K562 (cell line): ENCODE data around the gene SULT2B1. TPM values are rescaled to one million over a fixed set of nuclear protein-coding genes. Genes with fewer than 3 reads are reported as not detected.
A peak's percentile ranks its signal among the peaks of the same experiment; 100 is the strongest.

ENCODE experiments used
- ARID1B ChIP-seq: fragments of 450-650 bp; IDR thresholded peaks from 2 replicates; pipeline ENCODE4 v1.6.1; 2016; ENCODE audit warnings: antibody characterized with exemption, mild to moderate bottlenecking, inconsistent platforms
- BDP1 ChIP-seq: IDR thresholded peaks from 3 replicates; pipeline ENCODE4 v1.6.1; 2011; ENCODE audit not compliant: insufficient read length, insufficient read depth
- CBFA2T2 ChIP-seq: fragments of 450-650 bp; conservative IDR thresholded peaks from 2 replicates; pipeline ENCODE4 v1.6.1; 2017; ENCODE audit warnings: mild to moderate bottlenecking
- CBFA2T3 ChIP-seq: fragments of 450-650 bp; IDR thresholded peaks from 2 replicates; pipeline ENCODE4 v1.6.1; 2017
- EGR1 ChIP-seq: fragments of 450-650 bp; conservative IDR thresholded peaks from 2 replicates; pipeline ENCODE4 v1.6.1; 2017; ENCODE audit warnings: mild to moderate bottlenecking
- HDAC2 ChIP-seq: fragments of 450-650 bp; IDR thresholded peaks from 2 replicates; pipeline ENCODE4 v1.6.1; 2016; ENCODE audit warnings: mild to moderate bottlenecking
- HMG20B ChIP-seq: fragments of 250-450 bp; sonication (Bioruptor Pico); IDR thresholded peaks from 2 replicates; pipeline ENCODE4 v1.5.0; 2021; ENCODE audit warnings: mild to moderate bottlenecking
- NR3C1 ChIP-seq: sonication (generic); formaldehyde crosslinking; IDR thresholded peaks from 2 replicates; pipeline ENCODE4 v1.8.1; 2022; ENCODE audit warnings: missing genetic modification reagents
- PHF8 ChIP-seq: fragments of 200-600 bp; sonication (generic); IDR thresholded peaks from 2 replicates; pipeline ENCODE4 v1.6.1; 2012; ENCODE audit warnings: mixed run types, mild to moderate bottlenecking, inconsistent platforms, low read length, moderate library complexity, borderline replicate concordance
- POLR2AphosphoS2 ChIP-seq: IDR thresholded peaks from 2 replicates; pipeline ENCODE4 v1.6.1; 2012; ENCODE audit warnings: low read length, improper control_type of control experiment
- RBM34 ChIP-seq: fragments of 200-400 bp; formaldehyde crosslinking; IDR thresholded peaks from 2 replicates; pipeline ENCODE4 v1.6.1; 2018; ENCODE audit warnings: low read length, borderline replicate concordance; ENCODE audit not compliant: insufficient read depth
- SIN3A ChIP-seq, 2 experiments: fragments of 150-350 bp in 1 of 2; IDR thresholded peaks; 2 replicates each; pipeline ENCODE4 v1.6.1; 2011 to 2016; ENCODE audit warnings: borderline replicate concordance in 2 of 2, low read depth in 2 of 2, low read length in 2 of 2, mild to moderate bottlenecking in 2 of 2, moderate library complexity in 2 of 2; ENCODE audit not compliant: control insufficient read depth in 1 of 2
- SMAD1 ChIP-seq: fragments of 150-350 bp; IDR thresholded peaks from 2 replicates; pipeline ENCODE4 v1.6.1; 2014; ENCODE audit warnings: low read length, low read depth; ENCODE audit not compliant: partially characterized antibody
- SMAD3 ChIP-seq: fragments of 450-650 bp; formaldehyde crosslinking; conservative IDR thresholded peaks from 2 replicates; pipeline ENCODE4 v1.4.0; 2020; ENCODE audit warnings: mild to moderate bottlenecking
- SMARCE1 ChIP-seq: fragments of 450-650 bp; IDR thresholded peaks from 2 replicates; pipeline ENCODE4 v1.7.1; 2016; ENCODE audit warnings: mild to moderate bottlenecking
- TAL1 ChIP-seq: fragments of 450-650 bp; IDR thresholded peaks from 2 replicates; pipeline ENCODE4 v1.6.1; 2016; ENCODE audit warnings: mild to moderate bottlenecking
- TCF7 ChIP-seq: sonication (generic); IDR thresholded peaks from 2 replicates; pipeline ENCODE4 v1.6.1; 2016; ENCODE audit warnings: antibody characterized with exemption, borderline replicate concordance
- TSC22D4 ChIP-seq: fragments of 450-650 bp; IDR thresholded peaks from 2 replicates; pipeline ENCODE4 v1.6.1; 2016; ENCODE audit warnings: missing genetic modification characterization, missing biosample characterization, control low read depth
- ZEB2 ChIP-seq: fragments of 450-650 bp; IDR thresholded peaks from 2 replicates; pipeline ENCODE4 v1.6.1; 2016
- ZNF146 ChIP-seq: IDR thresholded peaks from one replicate; pipeline ENCODE4 v1.6.1; 2018; ENCODE audit warnings: missing compliant biosample characterization; ENCODE audit not compliant: unreplicated experiment
- ZNF24 ChIP-seq: fragments of 450-650 bp; IDR thresholded peaks from 2 replicates; pipeline ENCODE4 v1.6.1; 2016
- ZNF589 ChIP-seq: fragments of 200-800 bp; sonication (Bioruptor generic); IDR thresholded peaks from 2 replicates; pipeline ENCODE4 v1.6.1; 2016; ENCODE audit warnings: low read depth, missing genetic modification characterization, missing compliant biosample characterization
- polyA plus RNA-seq, 8 experiments: library from polyadenylated mRNA; depleted of rRNA in 4 of 8; stranded (reverse) in 5 of 8; unstranded in 3 of 8; fragments of >200 nt; fragmentation: Nextera tagmentation in 2 of 8; fragmentation: Illumina TruSeq in 1 of 8; extraction: Ambion mirVana in 2 of 8; extraction: Trizol in 1 of 8; gene quantifications; 2 replicates each; pipeline versions ENCODE4 v1.2.1 to v1.2.3, GENCODE V29; 2011 to 2014; ENCODE audit warnings: inconsistent platforms in 1 of 8, missing spikeins in 1 of 8
- total RNA-seq, 7 experiments: library from RNA; depleted of rRNA in 6 of 7; stranded (reverse); fragments of >200 nt in 6 of 7; fragmentation: Illumina TruSeq in 2 of 7; extraction: Trizol in 2 of 7; gene quantifications; 2 replicates each; pipeline versions ENCODE4 v1.2.1 to v1.2.3, GENCODE V29; 2011 to 2021; ENCODE audit warnings: low replicate concordance in 1 of 7
- TF ChIP-seq, protein P1 (sequence below): fragments of 450-650 bp; IDR thresholded peaks from 2 replicates; pipeline ENCODE4 v1.6.1; 2017; ENCODE audit warnings: antibody characterized with exemption, mild to moderate bottlenecking
- TF ChIP-seq, protein P2 (sequence below): fragments of 200-800 bp; sonication (Bioruptor generic); IDR thresholded peaks from 2 replicates; pipeline ENCODE4 v1.6.1; 2017; ENCODE audit warnings: missing genetic modification characterization, missing compliant biosample characterization
- TF ChIP-seq, protein P3 (sequence below): sonication (generic); formaldehyde crosslinking; IDR thresholded peaks from 2 replicates; pipeline ENCODE4 v1.8.1; 2023; ENCODE audit warnings: mild to moderate bottlenecking, missing genetic modification reagents

SULT2B1 gene
- total and polyA plus RNA-seq, 9 of the 15 experiments (the other 6 are each of a cell fraction or from before 2014, with no cell fraction given) = 0.09 to 0.62 (median 0.22) TPM; not detected in 2

DNA sequence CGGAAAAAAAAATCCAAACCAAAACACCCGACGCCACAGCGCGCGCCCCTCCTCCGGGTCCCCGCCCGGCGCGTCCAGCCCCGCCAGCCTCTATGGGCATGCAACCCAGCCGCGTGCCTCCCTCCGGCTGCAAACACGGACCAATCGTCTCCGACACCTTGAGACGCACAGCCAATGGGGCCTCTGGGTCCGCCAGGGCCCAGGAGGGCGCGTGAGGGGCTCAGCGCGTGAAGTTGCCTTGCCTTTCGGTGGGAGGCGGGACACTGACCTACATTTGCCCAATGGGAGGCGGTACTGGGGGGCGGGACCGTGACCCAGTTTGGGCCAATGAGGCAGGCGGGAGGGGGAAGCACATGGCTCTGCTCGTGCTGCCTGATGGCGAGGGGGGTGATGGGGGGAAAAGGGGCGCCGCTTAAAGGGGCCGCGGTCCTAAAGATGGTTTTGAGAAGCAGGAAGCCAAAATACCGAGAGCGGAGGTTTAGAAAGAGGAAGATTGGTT, 85.5 kb downstream of the SULT2B1 start (continued):
- TF ChIP-seq NR3C1 (CRISPR knock-in tag) (peak; percentile 97; the same call in 1 of the 2 replicates), BDP1 (no peak), SMAD3 (CRISPR knock-in tag) (no peak), SIN3A (IDR thresholded peaks at IDR 0.05; ENCODE audit: borderline replicate concordance in 2 of 2, control insufficient read depth in 1 of 2, low read depth in 2 of 2, low read length in 2 of 2) (peak in 1 of 2 experiments; percentile 18; a peak in 1 of 4 replicates), SMAD1 (peak; percentile 46), ZNF24 (no peak), TSC22D4 (no peak), ZNF589 (CRISPR knock-in tag) (no peak), SMARCE1 (no peak), PHF8 (no peak), ZNF146 (no peak), CBFA2T2 (0 out of 2 replicates have a peak, but pooled peaks have one; percentile 17), HDAC2 (peak; percentile 11; the same call in 1 of the 2 replicates), ARID1B (no peak), TAL1 (no peak; the same call in 1 of the 2 replicates), HMG20B (CRISPR knock-in tag) (no peak), CBFA2T3 (no peak), RBM34 (no peak), ZEB2 (no peak), EGR1 (no peak), TCF7 (no peak), POLR2AphosphoS2 (peak; percentile 87; the same call in 1 of the 2 replicates)
- TF ChIP-seq, protein P1, sequence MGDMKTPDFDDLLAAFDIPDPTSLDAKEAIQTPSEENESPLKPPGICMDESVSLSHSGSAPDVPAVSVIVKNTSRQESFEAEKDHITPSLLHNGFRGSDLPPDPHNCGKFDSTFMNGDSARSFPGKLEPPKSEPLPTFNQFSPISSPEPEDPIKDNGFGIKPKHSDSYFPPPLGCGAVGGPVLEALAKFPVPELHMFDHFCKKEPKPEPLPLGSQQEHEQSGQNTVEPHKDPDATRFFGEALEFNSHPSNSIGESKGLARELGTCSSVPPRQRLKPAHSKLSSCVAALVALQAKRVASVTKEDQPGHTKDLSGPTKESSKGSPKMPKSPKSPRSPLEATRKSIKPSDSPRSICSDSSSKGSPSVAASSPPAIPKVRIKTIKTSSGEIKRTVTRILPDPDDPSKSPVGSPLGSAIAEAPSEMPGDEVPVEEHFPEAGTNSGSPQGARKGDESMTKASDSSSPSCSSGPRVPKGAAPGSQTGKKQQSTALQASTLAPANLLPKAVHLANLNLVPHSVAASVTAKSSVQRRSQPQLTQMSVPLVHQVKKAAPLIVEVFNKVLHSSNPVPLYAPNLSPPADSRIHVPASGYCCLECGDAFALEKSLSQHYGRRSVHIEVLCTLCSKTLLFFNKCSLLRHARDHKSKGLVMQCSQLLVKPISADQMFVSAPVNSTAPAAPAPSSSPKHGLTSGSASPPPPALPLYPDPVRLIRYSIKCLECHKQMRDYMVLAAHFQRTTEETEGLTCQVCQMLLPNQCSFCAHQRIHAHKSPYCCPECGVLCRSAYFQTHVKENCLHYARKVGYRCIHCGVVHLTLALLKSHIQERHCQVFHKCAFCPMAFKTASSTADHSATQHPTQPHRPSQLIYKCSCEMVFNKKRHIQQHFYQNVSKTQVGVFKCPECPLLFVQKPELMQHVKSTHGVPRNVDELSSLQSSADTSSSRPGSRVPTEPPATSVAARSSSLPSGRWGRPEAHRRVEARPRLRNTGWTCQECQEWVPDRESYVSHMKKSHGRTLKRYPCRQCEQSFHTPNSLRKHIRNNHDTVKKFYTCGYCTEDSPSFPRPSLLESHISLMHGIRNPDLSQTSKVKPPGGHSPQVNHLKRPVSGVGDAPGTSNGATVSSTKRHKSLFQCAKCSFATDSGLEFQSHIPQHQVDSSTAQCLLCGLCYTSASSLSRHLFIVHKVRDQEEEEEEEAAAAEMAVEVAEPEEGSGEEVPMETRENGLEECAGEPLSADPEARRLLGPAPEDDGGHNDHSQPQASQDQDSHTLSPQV = peak; percentile 87
- TF ChIP-seq, protein P2, sequence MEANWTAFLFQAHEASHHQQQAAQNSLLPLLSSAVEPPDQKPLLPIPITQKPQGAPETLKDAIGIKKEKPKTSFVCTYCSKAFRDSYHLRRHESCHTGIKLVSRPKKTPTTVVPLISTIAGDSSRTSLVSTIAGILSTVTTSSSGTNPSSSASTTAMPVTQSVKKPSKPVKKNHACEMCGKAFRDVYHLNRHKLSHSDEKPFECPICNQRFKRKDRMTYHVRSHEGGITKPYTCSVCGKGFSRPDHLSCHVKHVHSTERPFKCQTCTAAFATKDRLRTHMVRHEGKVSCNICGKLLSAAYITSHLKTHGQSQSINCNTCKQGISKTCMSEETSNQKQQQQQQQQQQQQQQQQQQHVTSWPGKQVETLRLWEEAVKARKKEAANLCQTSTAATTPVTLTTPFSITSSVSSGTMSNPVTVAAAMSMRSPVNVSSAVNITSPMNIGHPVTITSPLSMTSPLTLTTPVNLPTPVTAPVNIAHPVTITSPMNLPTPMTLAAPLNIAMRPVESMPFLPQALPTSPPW (CRISPR knock-in tag) = peak; percentile 99
- TF ChIP-seq, protein P3, sequence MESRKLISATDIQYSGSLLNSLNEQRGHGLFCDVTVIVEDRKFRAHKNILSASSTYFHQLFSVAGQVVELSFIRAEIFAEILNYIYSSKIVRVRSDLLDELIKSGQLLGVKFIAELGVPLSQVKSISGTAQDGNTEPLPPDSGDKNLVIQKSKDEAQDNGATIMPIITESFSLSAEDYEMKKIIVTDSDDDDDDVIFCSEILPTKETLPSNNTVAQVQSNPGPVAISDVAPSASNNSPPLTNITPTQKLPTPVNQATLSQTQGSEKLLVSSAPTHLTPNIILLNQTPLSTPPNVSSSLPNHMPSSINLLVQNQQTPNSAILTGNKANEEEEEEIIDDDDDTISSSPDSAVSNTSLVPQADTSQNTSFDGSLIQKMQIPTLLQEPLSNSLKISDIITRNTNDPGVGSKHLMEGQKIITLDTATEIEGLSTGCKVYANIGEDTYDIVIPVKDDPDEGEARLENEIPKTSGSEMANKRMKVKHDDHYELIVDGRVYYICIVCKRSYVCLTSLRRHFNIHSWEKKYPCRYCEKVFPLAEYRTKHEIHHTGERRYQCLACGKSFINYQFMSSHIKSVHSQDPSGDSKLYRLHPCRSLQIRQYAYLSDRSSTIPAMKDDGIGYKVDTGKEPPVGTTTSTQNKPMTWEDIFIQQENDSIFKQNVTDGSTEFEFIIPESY (CRISPR knock-in tag) = peak; percentile 97
